HepG2 (cell line): ENCODE results near the gene PDRG1. TPM values are rescaled to one million over a fixed set of nuclear protein-coding genes. Genes with fewer than 3 reads are reported as not detected.
A peak's percentile ranks its signal among the peaks of the same experiment; 100 is the strongest.

Experiments used
- ARID2 ChIP-seq: sonication (generic); formaldehyde crosslinking; IDR thresholded peaks from 2 replicates; pipeline ENCODE4 v1.8.1; 2022; ENCODE audit warnings: mild to moderate bottlenecking, missing genetic modification reagents, borderline replicate concordance
- CBX2 ChIP-seq, 2 experiments: fragments of 200-600 bp in 1 of 2; sonication (generic); formaldehyde crosslinking in 1 of 2; IDR thresholded peaks; 2 replicates each; pipeline versions ENCODE4 v1.7.0 to v1.8.1; 2018 to 2022; ENCODE audit warnings: low read depth in 2 of 2, low read length in 1 of 2, mild to moderate bottlenecking in 1 of 2, missing genetic modification reagents in 1 of 2
- GLI4 ChIP-seq: sonication (generic); formaldehyde crosslinking; IDR thresholded peaks from 2 replicates; pipeline ENCODE4 v1.5.1; 2020; ENCODE audit warnings: missing genetic modification reagents, mild to moderate bottlenecking, moderate library complexity, borderline replicate concordance
- KLF9 ChIP-seq: IDR thresholded peaks from 2 replicates; pipeline ENCODE4 v1.6.1; 2016; ENCODE audit warnings: low read depth
- LCORL ChIP-seq, 2 experiments: fragments of 450-650 bp in 1 of 2; sonication (generic) in 1 of 2; formaldehyde crosslinking in 1 of 2; IDR thresholded peaks; 2 replicates each; pipeline versions ENCODE4 v1.5.0 to v1.6.1; 2017 to 2020; ENCODE audit warnings: antibody characterized with exemption in 1 of 2, missing genetic modification reagents in 1 of 2
- PPARG ChIP-seq: conservative IDR thresholded peaks from 2 replicates; pipeline ENCODE4 v1.6.1; 2016; ENCODE audit warnings: missing biosample characterization, missing genetic modification reagents
- SMYD3 ChIP-seq: sonication (generic); formaldehyde crosslinking; IDR thresholded peaks from 2 replicates; pipeline ENCODE4 v1.8.1; 2023; ENCODE audit warnings: mild to moderate bottlenecking, missing genetic modification reagents
- SP1 ChIP-seq, 2 experiments: fragments of 450-650 bp in 1 of 2; sonication (generic) in 1 of 2; formaldehyde crosslinking in 1 of 2; IDR thresholded peaks; 2 replicates each; pipeline versions ENCODE4 v1.4.0 to v1.6.1; 2016 to 2020; ENCODE audit warnings: missing genetic modification reagents in 1 of 2
- STAT5B ChIP-seq: sonication (generic); formaldehyde crosslinking; IDR thresholded peaks from 2 replicates; pipeline ENCODE4 v1.4.0; 2020; ENCODE audit warnings: missing genetic modification reagents
- ZFP41 ChIP-seq: sonication (generic); formaldehyde crosslinking; IDR thresholded peaks from 2 replicates; pipeline ENCODE4 v1.4.0; 2020; ENCODE audit warnings: mild to moderate bottlenecking, missing genetic modification reagents, borderline replicate concordance
- ZNF3 ChIP-seq: IDR thresholded peaks from 2 replicates; pipeline ENCODE4 v1.7.0; 2017; ENCODE audit warnings: inconsistent platforms
- ZNF512 ChIP-seq: sonication (generic); formaldehyde crosslinking; IDR thresholded peaks from 2 replicates; pipeline ENCODE4 v1.4.0; 2020; ENCODE audit warnings: mild to moderate bottlenecking, missing genetic modification reagents
- ZNF619 ChIP-seq: sonication (generic); formaldehyde crosslinking; IDR thresholded peaks from 2 replicates; pipeline ENCODE4 v1.4.0; 2020; ENCODE audit warnings: mild to moderate bottlenecking, missing genetic modification reagents
- ZNF687 ChIP-seq: sonication (generic); formaldehyde crosslinking; IDR thresholded peaks from 2 replicates; pipeline ENCODE4 v1.5.1; 2020; ENCODE audit warnings: mild to moderate bottlenecking, missing genetic modification reagents, moderate library complexity
- ZNF766 ChIP-seq: sonication (generic); formaldehyde crosslinking; IDR thresholded peaks from 2 replicates; pipeline ENCODE4 v1.5.0; 2020; ENCODE audit warnings: missing genetic modification reagents, borderline replicate concordance
- ZNF772 ChIP-seq: sonication (generic); formaldehyde crosslinking; IDR thresholded peaks from 2 replicates; pipeline ENCODE4 v1.5.0; 2020; ENCODE audit warnings: mild to moderate bottlenecking, missing genetic modification reagents
- ZNF773 ChIP-seq: sonication (generic); formaldehyde crosslinking; IDR thresholded peaks from 2 replicates; pipeline ENCODE4 v1.4.0; 2020; ENCODE audit warnings: missing genetic modification reagents, borderline replicate concordance
- polyA plus RNA-seq, 8 experiments: library from polyadenylated mRNA; depleted of rRNA in 3 of 8; stranded (reverse) in 7 of 8; unstranded in 1 of 8; fragments of >200 nt; fragmentation: Illumina TruSeq in 4 of 8; extraction: Trizol in 4 of 8; gene quantifications; 2 replicates each; pipeline versions ENCODE4 v1.2.1 to v1.2.3, GENCODE V29; 2011 to 2016; ENCODE audit warnings: low read depth in 4 of 8, missing spikeins in 1 of 8, mixed read lengths in 1 of 8; ENCODE audit not compliant: insufficient read depth in 1 of 8
- total RNA-seq, 5 experiments: library from RNA; depleted of rRNA; stranded (reverse); fragments of >200 nt; fragmentation: Illumina TruSeq; extraction: Trizol; gene quantifications; 2 replicates each; pipeline ENCODE4 v1.2.3, GENCODE V29; 2016; ENCODE audit warnings: low read depth in 1 of 5
- TF ChIP-seq, protein P1 (sequence below): IDR thresholded peaks from 2 replicates; pipeline ENCODE4 v1.6.1; 2016; ENCODE audit warnings: missing compliant biosample characterization, missing genetic modification reagents, borderline replicate concordance
- TF ChIP-seq, protein P2 (sequence below): sonication (generic); formaldehyde crosslinking; IDR thresholded peaks from 2 replicates; pipeline ENCODE4 v1.5.0; 2020; ENCODE audit warnings: missing genetic modification reagents

PDRG1 gene
- total and polyA plus RNA-seq, 2 of the 13 experiments (the other 11 are each of a cell fraction or from before 2014, with no cell fraction given): 16.6 to 18.0 TPM

DNA sequence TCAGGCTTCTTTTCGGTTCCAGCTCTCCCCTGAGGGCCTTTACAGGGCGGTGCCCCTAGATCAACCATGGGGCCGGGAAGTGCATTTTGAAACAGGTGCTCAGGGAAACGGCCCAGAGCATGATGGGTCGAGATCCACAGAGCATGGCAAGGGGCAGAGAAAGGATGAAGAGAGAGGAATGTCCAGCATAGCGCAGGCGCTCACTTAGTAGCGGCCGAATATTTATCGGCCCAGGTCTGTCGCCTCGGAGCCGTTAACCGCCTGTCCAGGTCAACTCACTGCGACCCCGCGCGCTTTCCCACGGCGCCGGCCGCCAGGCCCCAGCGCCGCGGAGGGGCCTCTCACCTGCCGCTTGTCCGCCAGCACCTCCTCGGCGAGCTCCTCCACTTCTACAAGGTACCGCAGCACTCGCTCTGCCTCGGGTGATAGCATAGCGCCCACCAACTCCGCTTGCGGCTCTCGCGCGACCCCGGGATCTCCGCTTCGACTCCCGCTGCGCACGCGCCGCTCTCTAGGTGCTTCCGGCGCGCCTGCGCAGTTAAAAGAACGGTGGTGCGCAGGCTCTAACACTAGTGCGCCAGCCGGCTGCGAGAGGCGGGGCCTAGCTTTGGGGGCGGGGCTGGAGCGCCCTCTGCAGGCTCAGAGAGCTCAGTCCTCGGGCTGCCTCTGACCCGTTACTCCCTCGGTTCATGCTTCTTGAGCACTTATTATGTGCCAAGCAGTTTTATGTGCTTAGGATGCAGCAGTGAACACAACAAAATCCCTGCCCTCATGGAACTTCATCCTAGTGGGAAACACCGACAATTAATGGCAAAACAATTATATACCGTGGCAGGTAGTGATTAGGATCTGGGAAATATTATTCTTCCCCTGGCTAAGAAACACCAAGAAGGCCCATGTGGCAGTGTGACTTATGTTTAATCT lies at the start of gene PDRG1 (continued):
- TF ChIP-seq STAT5B (CRISPR knock-in tag) (no peak), SMYD3 (CRISPR knock-in tag) (peak; percentile 71; the same call in 1 of the 2 replicates), ZFP41 (CRISPR knock-in tag) (0 out of 2 replicates have a peak, but pooled peaks have one; percentile 84), ZNF619 (CRISPR knock-in tag) (peak; percentile 98), LCORL (IDR thresholded peaks at IDR 0.05) (no peak), LCORL (CRISPR knock-in tag; IDR thresholded peaks at IDR 0.05) (no peak; the same call in 1 of the 2 replicates), ZNF687 (CRISPR knock-in tag) (peak; percentile 97), CBX2 (IDR thresholded peaks at IDR 0.05; ENCODE audit: low read depth, low read length) (no peak), CBX2 (CRISPR knock-in tag; IDR thresholded peaks at IDR 0.05; ENCODE audit: low read depth) (peak; percentile 36; the same call in 1 of the 2 replicates), PPARG (CRISPR knock-in tag) (peak; percentile 61), ZNF773 (CRISPR knock-in tag) (peak; percentile 93), GLI4 (CRISPR knock-in tag) (peak; percentile 98), ZNF3 (CRISPR knock-in tag) (peak; percentile 91), KLF9 (CRISPR knock-in tag) (no peak), ARID2 (CRISPR knock-in tag) (no peak), ZNF766 (CRISPR knock-in tag) (peak; percentile 99), SP1 (IDR thresholded peaks at IDR 0.05) (peak; percentile 71; the same call in 1 of the 2 replicates), SP1 (CRISPR knock-in tag; IDR thresholded peaks at IDR 0.05) (peak; percentile 99), ZNF772 (CRISPR knock-in tag) (peak; percentile 95), ZNF512 (CRISPR knock-in tag) (no peak)
- TF ChIP-seq, protein P1, sequence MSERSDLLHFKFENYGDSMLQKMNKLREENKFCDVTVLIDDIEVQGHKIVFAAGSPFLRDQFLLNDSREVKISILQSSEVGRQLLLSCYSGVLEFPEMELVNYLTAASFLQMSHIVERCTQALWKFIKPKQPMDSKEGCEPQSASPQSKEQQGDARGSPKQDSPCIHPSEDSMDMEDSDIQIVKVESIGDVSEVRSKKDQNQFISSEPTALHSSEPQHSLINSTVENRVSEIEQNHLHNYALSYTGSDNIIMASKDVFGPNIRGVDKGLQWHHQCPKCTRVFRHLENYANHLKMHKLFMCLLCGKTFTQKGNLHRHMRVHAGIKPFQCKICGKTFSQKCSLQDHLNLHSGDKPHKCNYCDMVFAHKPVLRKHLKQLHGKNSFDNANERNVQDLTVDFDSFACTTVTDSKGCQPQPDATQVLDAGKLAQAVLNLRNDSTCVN (CRISPR knock-in tag): peak; percentile 36
- TF ChIP-seq, protein P2, sequence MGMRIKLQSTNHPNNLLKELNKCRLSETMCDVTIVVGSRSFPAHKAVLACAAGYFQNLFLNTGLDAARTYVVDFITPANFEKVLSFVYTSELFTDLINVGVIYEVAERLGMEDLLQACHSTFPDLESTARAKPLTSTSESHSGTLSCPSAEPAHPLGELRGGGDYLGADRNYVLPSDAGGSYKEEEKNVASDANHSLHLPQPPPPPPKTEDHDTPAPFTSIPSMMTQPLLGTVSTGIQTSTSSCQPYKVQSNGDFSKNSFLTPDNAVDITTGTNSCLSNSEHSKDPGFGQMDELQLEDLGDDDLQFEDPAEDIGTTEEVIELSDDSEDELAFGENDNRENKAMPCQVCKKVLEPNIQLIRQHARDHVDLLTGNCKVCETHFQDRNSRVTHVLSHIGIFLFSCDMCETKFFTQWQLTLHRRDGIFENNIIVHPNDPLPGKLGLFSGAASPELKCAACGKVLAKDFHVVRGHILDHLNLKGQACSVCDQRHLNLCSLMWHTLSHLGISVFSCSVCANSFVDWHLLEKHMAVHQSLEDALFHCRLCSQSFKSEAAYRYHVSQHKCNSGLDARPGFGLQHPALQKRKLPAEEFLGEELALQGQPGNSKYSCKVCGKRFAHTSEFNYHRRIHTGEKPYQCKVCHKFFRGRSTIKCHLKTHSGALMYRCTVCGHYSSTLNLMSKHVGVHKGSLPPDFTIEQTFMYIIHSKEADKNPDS (CRISPR knock-in tag): no peak
